Breast epithelium (tissue), 4 donors: ENCODE data around the gene ECM1. TPM values are rescaled to one million over a fixed set of nuclear protein-coding genes. Genes with fewer than 3 reads are reported as not detected.

Source experiments
- DNase-seq, 2 donors: peaks; one replicate each; pipeline ENCODE4 v3.0.0-alpha.2; 2019; ENCODE audit warnings: low spot score in 2 of 2
- H3K27ac ChIP-seq, 2 donors: fragments of 200-600 bp; sonication (generic) in 1 of 2; one replicate each; pipeline ENCODE4 v1.5.1; 2016 to 2019; ENCODE audit warnings: mild to moderate bottlenecking in 1 of 2
- H3K27me3 ChIP-seq, 2 donors: fragments of 200-600 bp; sonication (generic) in 1 of 2; one replicate each; pipeline versions ENCODE4 v1.5.1 to v1.6.0; 2017 to 2019; ENCODE audit warnings: control low read depth in 1 of 2, mild to moderate bottlenecking in 1 of 2
- H3K36me3 ChIP-seq: fragments of 200-600 bp; one replicate; pipeline ENCODE4 v1.5.1; 2019
- H3K4me1 ChIP-seq, 2 donors: fragments of 200-600 bp; sonication (generic); one replicate each; pipeline ENCODE4 v1.5.1; 2016 to 2019; ENCODE audit warnings: control low read depth in 1 of 2
- H3K4me3 ChIP-seq, 3 donors: fragments of 200-600 bp; sonication (generic); 1 replicate in 2 of 3; 2 replicates in 1 of 3; pipeline ENCODE4 v1.5.1; 2016 to 2019; ENCODE audit warnings: mild to moderate bottlenecking in 3 of 3, moderate library complexity in 2 of 3
- H3K9me3 ChIP-seq, 2 donors: fragments of 200-600 bp; sonication (generic) in 1 of 2; one replicate each; pipeline ENCODE4 v1.5.1; 2016 to 2019; ENCODE audit warnings: control low read depth in 1 of 2
- POLR2A ChIP-seq: fragments of 450-650 bp; IDR thresholded peaks from one replicate; pipeline ENCODE4 v1.6.1; 2016; ENCODE audit warnings: antibody characterized with exemption, mild to moderate bottlenecking, moderate library complexity
- POLR2AphosphoS5 ChIP-seq, 3 donors: sonication (generic); formaldehyde crosslinking; IDR thresholded peaks; one replicate each; pipeline ENCODE4 v1.6.1; 2017; ENCODE audit warnings: antibody characterized with exemption in 3 of 3
- intact Hi-C: fragments of 100-400 bp; cut with DNase I; formaldehyde crosslinking; loops from one replicate; pipeline ENCODE4 v1.15.1; 2023; ENCODE audit warnings: low total_unique reads
- total RNA-seq, 3 donors: library from RNA; depleted of rRNA; stranded (reverse); fragments of >200 nt; gene quantifications; one replicate each; pipeline ENCODE4 v1.1.0, GENCODE V29; 2016
- TF ChIP-seq, protein P1 (sequence below), 3 donors: fragments of 450-650 bp; IDR thresholded peaks; one replicate each; pipeline ENCODE4 v1.5.1; 2016 to 2017; ENCODE audit warnings: antibody characterized with exemption in 3 of 3, mild to moderate bottlenecking in 3 of 3, moderate library complexity in 3 of 3

Gene ECM1
- total RNA-seq, 3 donors from 2014 or later = 4.0 to 53.3 (median 10.2) TPM

DNA sequence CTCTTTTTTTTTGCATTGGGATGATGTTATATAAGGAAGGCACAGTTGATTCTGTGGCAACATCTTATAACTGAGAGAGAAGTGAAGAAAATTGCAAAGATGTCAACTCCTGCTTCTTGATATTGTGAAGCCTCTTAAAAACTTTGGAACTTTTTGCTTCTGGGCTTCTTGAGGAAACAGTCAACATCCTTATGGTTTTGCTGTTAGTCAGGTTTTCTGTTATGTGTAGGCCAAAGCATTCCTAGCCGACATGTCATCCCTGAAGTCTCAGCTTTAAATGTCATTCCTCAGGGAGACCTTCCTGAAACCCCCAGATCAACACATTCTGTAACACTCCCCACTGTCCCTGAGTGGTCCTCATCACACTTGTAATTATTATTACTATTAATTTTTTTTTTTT is 20.3 kb downstream of the ECM1 start:
- no peaks in the 10 kb centered on the region for H3K4me1 ChIP-seq
- intact Hi-C loops = no loop called here
- no peaks in the 10 kb centered on the region for H3K27me3 ChIP-seq
- no peak for DNase-seq
- no peak overlapping the region for H3K4me3 ChIP-seq
- H3K36me3 ChIP-seq = no peaks in the 10 kb centered on the region
- TF ChIP-seq POLR2A (no peak), POLR2AphosphoS5 (IDR thresholded peaks at IDR 0.05) (no peak)
- TF ChIP-seq, protein P1, sequence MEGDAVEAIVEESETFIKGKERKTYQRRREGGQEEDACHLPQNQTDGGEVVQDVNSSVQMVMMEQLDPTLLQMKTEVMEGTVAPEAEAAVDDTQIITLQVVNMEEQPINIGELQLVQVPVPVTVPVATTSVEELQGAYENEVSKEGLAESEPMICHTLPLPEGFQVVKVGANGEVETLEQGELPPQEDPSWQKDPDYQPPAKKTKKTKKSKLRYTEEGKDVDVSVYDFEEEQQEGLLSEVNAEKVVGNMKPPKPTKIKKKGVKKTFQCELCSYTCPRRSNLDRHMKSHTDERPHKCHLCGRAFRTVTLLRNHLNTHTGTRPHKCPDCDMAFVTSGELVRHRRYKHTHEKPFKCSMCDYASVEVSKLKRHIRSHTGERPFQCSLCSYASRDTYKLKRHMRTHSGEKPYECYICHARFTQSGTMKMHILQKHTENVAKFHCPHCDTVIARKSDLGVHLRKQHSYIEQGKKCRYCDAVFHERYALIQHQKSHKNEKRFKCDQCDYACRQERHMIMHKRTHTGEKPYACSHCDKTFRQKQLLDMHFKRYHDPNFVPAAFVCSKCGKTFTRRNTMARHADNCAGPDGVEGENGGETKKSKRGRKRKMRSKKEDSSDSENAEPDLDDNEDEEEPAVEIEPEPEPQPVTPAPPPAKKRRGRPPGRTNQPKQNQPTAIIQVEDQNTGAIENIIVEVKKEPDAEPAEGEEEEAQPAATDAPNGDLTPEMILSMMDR (IDR thresholded peaks at IDR 0.05) = no peak
- H3K27ac ChIP-seq = no peak overlapping the region
- no peaks in the 10 kb centered on the region for H3K9me3 ChIP-seq

DNA sequence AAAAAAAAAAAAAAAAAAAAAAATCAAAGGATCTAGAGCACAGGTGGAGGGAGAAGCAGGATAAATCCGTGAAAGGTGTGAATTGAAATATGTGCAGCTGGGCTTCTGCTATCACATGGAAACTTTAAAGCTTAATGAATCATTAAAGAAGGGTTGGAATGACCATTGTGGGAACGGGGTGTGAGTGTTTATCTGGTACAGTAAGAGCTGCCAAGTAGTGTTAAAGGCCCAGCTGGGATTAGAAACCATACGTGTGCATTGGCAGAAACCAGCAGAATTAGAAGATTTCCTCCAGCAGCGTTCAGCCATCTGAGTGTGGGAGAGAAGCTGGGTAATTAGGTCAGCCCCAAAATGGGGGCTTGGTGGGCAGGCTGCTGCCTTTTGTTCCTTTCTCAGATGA is 21.1 kb downstream of the ECM1 start:
- H3K27me3 ChIP-seq = no peaks in the 10 kb centered on the region
- DNase-seq = no peak

DNA sequence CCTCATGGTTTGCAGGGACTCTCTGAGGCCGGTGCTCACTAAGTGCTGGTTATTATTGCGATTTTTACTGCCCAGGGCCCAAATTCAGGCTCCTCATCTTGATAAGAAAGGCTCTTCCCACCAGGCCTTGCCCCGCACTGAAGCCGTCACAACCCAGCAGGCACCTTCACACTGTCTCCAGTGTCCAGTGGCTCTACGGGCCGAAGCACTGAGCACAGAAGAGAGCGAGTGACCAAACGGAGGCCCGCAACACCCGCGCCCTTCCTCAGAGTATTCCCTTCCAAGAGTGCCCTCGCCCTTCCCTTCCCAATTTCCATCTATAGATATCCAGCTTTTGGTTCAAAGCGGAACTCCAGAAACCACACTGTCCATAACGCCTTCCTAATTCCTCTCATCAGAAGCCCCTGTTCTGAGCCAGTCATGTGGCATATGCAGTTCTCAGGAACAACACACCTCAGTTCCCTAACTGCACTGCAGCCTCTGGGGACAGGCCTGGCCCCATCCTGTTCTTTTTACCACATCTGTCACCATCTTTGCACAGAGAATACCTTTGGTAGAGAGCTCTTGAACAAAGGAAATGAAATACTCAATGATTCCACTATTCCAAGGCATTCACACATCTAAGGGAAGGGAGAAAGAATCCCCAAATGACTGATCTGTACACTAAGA is 22.7 kb downstream of the ECM1 start:
- Histone ChIP-seq H3K9me3 (no peaks in the 10 kb centered on the region), H3K27ac (no peak overlapping the region), H3K27me3 (no peaks in the 10 kb centered on the region), H3K36me3 (no peaks in the 10 kb centered on the region), H3K4me1 (no peaks in the 10 kb centered on the region), H3K4me3 (no peak overlapping the region)
- TF ChIP-seq POLR2AphosphoS5 (IDR thresholded peaks at IDR 0.05) (no peak), POLR2A (no peak)
- TF ChIP-seq, protein P1 (IDR thresholded peaks at IDR 0.05) = no peak
- intact Hi-C loops = no loop called here
- DNase-seq = no peak

More for the DNA sequence above, 21.1 kb downstream of the ECM1 start:
- H3K36me3 ChIP-seq = no peaks in the 10 kb centered on the region
- TF ChIP-seq, protein P1 (IDR thresholded peaks at IDR 0.05) = no peak
- no peak for TF ChIP-seq POLR2A
- TF ChIP-seq POLR2AphosphoS5 (IDR thresholded peaks at IDR 0.05) = no peak
- no peaks in the 10 kb centered on the region for H3K4me1 ChIP-seq
- no peak overlapping the region for H3K27ac ChIP-seq
- H3K4me3 ChIP-seq = no peak overlapping the region
- intact Hi-C loops = no loop called here
- H3K9me3 ChIP-seq = no peaks in the 10 kb centered on the region

DNA sequence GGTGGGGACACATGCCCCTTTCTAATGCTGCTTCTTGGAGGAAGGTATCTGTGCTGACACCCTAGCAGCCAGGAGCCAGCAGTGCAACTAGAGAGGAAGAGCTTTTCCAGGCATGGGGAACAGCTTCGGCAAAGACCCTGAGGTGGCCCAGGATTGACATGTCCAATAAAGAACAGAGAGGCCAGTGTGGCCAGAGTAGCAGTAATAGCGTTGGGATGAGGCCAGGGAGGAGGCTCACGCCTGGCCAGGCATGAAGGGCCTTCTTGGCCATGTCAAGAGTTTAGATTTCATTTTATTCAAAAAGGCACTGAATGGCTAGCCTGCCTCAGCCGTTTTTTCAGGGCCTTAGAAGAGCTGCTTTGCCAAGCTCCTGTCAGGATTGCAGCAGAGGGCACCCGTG is 25.0 kb downstream of the ECM1 start:
- intact Hi-C loops = no loop called here
- DNase-seq = no peak
- Histone ChIP-seq H3K9me3 (no peaks in the 10 kb centered on the region), H3K27me3 (no peaks in the 10 kb centered on the region), H3K4me1 (no peaks in the 10 kb centered on the region), H3K36me3 (no peaks in the 10 kb centered on the region), H3K27ac (peak overlapping the region; percentile 81 to 82), H3K4me3 (no peak overlapping the region)
- TF ChIP-seq POLR2A (no peak), POLR2AphosphoS5 (IDR thresholded peaks at IDR 0.05) (no peak)
- TF ChIP-seq, protein P1 (IDR thresholded peaks at IDR 0.05) = no peak

DNA sequence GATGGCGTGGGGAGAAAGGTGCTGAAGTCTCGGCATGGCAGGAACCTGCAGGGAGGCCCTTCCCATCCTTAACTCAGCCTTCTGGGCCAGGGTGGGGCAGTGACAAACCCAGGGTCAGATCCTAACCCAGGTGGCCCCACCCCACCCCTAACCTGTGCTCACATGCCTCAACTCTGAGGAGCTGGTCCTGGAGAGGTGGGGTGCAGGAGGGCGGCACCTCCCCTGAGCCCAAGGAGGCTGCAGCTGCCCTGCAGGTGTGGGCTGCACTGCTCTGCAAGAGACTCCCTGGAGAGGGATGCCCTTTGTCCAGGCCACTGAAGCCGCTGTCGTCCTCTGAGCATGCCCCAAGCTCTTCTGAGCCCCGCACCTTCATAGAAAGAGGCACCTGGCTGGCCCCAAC is 26.1 kb downstream of the ECM1 start:
- no peak for TF ChIP-seq POLR2A
- TF ChIP-seq POLR2AphosphoS5 (IDR thresholded peaks at IDR 0.05) = no peak
- TF ChIP-seq, protein P1 (IDR thresholded peaks at IDR 0.05) = no peak
- intact Hi-C loops = no loop called here

More for the DNA sequence above, 26.1 kb downstream of the ECM1 start:
- Histone ChIP-seq H3K4me1 (no peaks in the 10 kb centered on the region), H3K9me3 (no peaks in the 10 kb centered on the region), H3K36me3 (no peaks in the 10 kb centered on the region), H3K27me3 (no peaks in the 10 kb centered on the region), H3K4me3 (no peak overlapping the region), H3K27ac (peak overlapping the region; percentile 36 to 62)
- no peak for DNase-seq
